Measurements from ENCODE around the gene MYO7A. TPM values are rescaled to one million over a fixed set of nuclear protein-coding genes. Genes with fewer than 3 reads are reported as not detected.

MYO7A gene
- total RNA-seq, 1 donor from 2014 or later: 0.97 TPM

DNA sequence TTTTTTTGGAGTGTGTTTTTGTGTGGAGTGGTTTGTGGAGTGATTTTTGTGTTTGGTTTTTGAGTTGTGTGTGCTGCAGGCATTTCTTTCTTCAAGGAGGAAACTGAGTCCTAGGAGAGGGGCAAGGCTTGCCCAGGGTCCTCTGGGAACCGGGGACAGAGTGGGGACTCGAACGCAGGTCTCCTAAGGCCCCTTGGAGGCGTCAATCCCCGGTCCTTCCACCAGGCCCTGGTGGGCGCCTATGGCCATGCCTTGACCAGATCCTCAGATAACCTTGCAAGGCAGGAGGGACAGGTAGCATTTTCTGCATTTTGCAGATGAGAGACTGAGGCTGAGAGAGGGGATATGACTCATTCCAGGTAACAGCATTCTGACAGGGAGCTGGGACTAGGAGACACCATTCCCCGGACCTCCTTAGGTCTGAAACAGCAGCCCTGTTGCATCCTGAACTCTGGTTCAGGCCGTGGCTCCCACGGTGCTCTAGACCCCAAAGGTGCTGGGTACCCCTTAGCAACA, 39.1 kb downstream of the MYO7A start:
- Histone ChIP-seq H3K79me2 (ENCODE audit: low read depth) (no peaks in the 10 kb centered on the region), H3K4me2 (no peak overlapping the region), H3K4me1 (peaks cover 23% of the 10 kb centered on the region), H3K9ac (no peak overlapping the region), H3K27me3 (no peaks in the 10 kb centered on the region), H3K36me3 (no peaks in the 10 kb centered on the region), H3K27ac (no peak overlapping the region), H4K20me1 (ENCODE audit: low read depth) (no peaks in the 10 kb centered on the region), H3K9me3 (ENCODE audit: low read depth) (no peaks in the 10 kb centered on the region), H3K4me3 (no peak overlapping the region), H3F3A (ENCODE audit: low read depth) (peaks cover 6% of the 10 kb centered on the region), H2AFZ (replicated peaks) (no peak overlapping the region)
- H3K36me3 Mint-ChIP-seq: no peaks in the 10 kb centered on the region
- H3K4me3 Mint-ChIP-seq: no peak overlapping the region
- H3K27me3 Mint-ChIP-seq (ENCODE audit: insufficient read depth, low read depth): peaks cover 15% of the 10 kb centered on the region
- no peak overlapping the region for H3K27ac Mint-ChIP-seq
- DNase-seq (ENCODE audit: low spot score): no peak
- no peak for TF ChIP-seq EZH2phosphoT487 (IDR thresholded peaks at IDR 0.05)
- TF ChIP-seq, protein P1, sequence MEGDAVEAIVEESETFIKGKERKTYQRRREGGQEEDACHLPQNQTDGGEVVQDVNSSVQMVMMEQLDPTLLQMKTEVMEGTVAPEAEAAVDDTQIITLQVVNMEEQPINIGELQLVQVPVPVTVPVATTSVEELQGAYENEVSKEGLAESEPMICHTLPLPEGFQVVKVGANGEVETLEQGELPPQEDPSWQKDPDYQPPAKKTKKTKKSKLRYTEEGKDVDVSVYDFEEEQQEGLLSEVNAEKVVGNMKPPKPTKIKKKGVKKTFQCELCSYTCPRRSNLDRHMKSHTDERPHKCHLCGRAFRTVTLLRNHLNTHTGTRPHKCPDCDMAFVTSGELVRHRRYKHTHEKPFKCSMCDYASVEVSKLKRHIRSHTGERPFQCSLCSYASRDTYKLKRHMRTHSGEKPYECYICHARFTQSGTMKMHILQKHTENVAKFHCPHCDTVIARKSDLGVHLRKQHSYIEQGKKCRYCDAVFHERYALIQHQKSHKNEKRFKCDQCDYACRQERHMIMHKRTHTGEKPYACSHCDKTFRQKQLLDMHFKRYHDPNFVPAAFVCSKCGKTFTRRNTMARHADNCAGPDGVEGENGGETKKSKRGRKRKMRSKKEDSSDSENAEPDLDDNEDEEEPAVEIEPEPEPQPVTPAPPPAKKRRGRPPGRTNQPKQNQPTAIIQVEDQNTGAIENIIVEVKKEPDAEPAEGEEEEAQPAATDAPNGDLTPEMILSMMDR (IDR thresholded peaks at IDR 0.05): no peak
- TF ChIP-seq EZH2 (IDR thresholded peaks at IDR 0.05): no peak
- H3K9me3 Mint-ChIP-seq: no peaks in the 10 kb centered on the region
- H3K4me1 Mint-ChIP-seq: peaks cover 26% of the 10 kb centered on the region

DNA sequence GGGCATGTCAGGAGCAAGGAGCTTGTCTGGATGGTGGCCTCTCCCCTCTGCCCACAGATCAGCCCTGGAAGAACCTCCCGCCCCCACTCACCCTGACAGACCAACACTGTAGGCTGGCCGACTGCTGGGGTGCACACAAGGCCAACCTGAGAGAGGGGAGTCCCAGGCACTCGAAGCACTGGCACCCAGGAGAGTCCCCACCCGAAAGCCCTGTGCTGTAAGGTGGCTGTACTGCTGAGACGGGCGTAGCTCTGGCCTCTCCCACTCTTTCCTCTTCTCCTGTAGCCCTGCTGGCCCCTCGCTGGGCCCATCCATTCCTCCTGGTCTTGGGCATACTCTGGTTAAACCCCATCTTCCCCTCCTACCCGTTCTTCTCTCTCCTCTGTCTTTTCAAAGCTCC, 39.7 kb downstream of the MYO7A start:
- Mint-ChIP-seq H3K4me1 (peaks cover 32% of the 10 kb centered on the region), H3K9me3 (no peaks in the 10 kb centered on the region), H3K27ac (peak overlapping the region; percentile 90), H3K4me3 (no peak overlapping the region), H3K36me3 (no peaks in the 10 kb centered on the region), H3K27me3 (ENCODE audit: insufficient read depth, low read depth) (peaks cover 19% of the 10 kb centered on the region)
- no peaks in the 10 kb centered on the region for H3K36me3 ChIP-seq
- no peak for DNase-seq (ENCODE audit: low spot score)
- H2AFZ ChIP-seq (replicated peaks): no peak overlapping the region
- TF ChIP-seq EZH2 (IDR thresholded peaks at IDR 0.05) (no peak), EZH2phosphoT487 (IDR thresholded peaks at IDR 0.05) (no peak)
- TF ChIP-seq, protein P1 (IDR thresholded peaks at IDR 0.05): no peak
- H3K9ac ChIP-seq: no peak overlapping the region
- no peak overlapping the region for H3K4me3 ChIP-seq
- H3F3A ChIP-seq (ENCODE audit: low read depth): peaks cover 8% of the 10 kb centered on the region
- peaks cover 30% of the 10 kb centered on the region for H3K4me1 ChIP-seq
- no peak overlapping the region for H3K4me2 ChIP-seq
- no peaks in the 10 kb centered on the region for H3K27me3 ChIP-seq
- H3K79me2 ChIP-seq (ENCODE audit: low read depth): no peaks in the 10 kb centered on the region
- no peak overlapping the region for H3K27ac ChIP-seq
- H3K9me3 ChIP-seq (ENCODE audit: low read depth): no peaks in the 10 kb centered on the region
- H4K20me1 ChIP-seq (ENCODE audit: low read depth): no peaks in the 10 kb centered on the region

DNA sequence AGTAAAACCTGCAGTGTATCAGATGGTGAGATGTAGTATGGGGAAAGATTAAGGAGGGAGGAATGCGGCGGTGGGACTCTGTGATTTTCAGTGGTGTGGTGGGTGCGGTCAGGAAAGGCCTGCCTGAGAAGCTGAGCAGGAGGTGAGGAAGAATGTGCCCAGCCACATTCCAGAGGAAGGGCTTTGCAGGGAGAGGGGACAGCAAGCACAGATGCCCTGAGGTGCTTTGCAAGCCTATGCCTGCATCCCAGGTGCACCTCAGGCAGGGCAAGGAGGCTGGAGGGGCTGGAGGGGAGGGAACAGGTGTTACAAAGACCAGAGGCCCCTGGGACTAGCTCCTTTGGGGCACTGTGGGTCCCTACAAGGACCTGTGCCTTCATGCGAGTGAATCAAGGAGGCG, 42.1 kb downstream of the MYO7A start:
- Mint-ChIP-seq H3K4me1 (peaks cover 52% of the 10 kb centered on the region), H3K9me3 (no peaks in the 10 kb centered on the region), H3K27ac (peak overlapping the region; percentile 94), H3K27me3 (ENCODE audit: insufficient read depth, low read depth) (peaks cover 19% of the 10 kb centered on the region), H3K36me3 (no peaks in the 10 kb centered on the region), H3K4me3 (no peak overlapping the region)
- no peak for TF ChIP-seq EZH2phosphoT487 (IDR thresholded peaks at IDR 0.05)
- TF ChIP-seq, protein P1 (IDR thresholded peaks at IDR 0.05): no peak
- TF ChIP-seq EZH2 (IDR thresholded peaks at IDR 0.05): no peak
- Histone ChIP-seq H3K9me3 (ENCODE audit: low read depth) (no peaks in the 10 kb centered on the region), H3K4me2 (peak overlapping the region; percentile 9), H3K4me1 (peaks cover 42% of the 10 kb centered on the region), H3K27ac (no peak overlapping the region), H3K27me3 (no peaks in the 10 kb centered on the region), H3K4me3 (no peak overlapping the region), H2AFZ (replicated peaks) (peak overlapping the region; percentile 12), H4K20me1 (ENCODE audit: low read depth) (no peaks in the 10 kb centered on the region), H3K79me2 (ENCODE audit: low read depth) (no peaks in the 10 kb centered on the region), H3K36me3 (no peaks in the 10 kb centered on the region), H3K9ac (no peak overlapping the region), H3F3A (ENCODE audit: low read depth) (peaks cover 18% of the 10 kb centered on the region)
- peak; percentile 60 for DNase-seq (ENCODE audit: low spot score)
